OCI-LY3 (cell line): ENCODE results near the gene SF3A2.

Experiments used
- EZH2phosphoT487 ChIP-seq: fragments of 200-600 bp; shearing (Covaris generic); IDR thresholded peaks from 2 replicates; pipeline ENCODE4 v1.6.1; 2018; ENCODE audit warnings: antibody characterized with exemption, mixed run types, low read depth
- TF ChIP-seq, protein P1 (sequence below): fragments of 200-600, 300-600 bp; sonication (generic); IDR thresholded peaks from 2 replicates; pipeline ENCODE4 v1.5.1; 2014; ENCODE audit warnings: antibody characterized with exemption, low read length, low read depth

DNA sequence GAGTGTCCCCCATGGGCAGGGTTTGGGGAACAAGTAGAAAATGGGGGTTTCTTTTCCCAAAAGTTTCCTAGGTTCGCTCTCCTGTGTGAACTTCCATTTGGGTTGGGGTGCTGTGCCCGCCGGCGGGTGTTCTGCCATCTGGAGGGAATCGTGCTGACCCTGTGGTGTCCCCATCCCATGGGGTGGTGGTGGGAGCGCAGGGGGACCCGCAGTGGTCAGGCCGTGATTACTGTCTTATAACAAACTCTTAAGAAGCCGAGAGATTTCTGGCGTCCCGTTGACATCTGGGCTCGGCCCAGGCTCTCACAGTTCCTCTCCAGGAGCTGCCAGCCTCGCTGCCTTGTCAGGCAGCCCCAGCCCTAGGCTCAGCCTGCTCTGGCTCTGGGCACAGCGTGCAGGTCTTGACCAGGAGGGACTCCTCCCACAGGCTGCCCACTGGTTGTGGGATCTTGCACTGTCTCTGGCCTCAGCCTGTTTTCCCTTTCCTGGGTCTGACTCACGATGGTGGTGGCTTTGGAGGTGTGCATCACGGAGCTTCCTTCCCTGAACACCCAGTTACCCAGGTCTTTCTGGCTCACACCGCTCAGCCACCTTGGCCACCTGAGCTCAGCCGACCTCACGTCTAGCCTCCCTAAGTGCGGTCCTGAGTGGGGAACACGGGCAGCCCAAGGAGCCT lies 35.0 kb upstream of the SF3A2 start:
- TF ChIP-seq, protein P1, sequence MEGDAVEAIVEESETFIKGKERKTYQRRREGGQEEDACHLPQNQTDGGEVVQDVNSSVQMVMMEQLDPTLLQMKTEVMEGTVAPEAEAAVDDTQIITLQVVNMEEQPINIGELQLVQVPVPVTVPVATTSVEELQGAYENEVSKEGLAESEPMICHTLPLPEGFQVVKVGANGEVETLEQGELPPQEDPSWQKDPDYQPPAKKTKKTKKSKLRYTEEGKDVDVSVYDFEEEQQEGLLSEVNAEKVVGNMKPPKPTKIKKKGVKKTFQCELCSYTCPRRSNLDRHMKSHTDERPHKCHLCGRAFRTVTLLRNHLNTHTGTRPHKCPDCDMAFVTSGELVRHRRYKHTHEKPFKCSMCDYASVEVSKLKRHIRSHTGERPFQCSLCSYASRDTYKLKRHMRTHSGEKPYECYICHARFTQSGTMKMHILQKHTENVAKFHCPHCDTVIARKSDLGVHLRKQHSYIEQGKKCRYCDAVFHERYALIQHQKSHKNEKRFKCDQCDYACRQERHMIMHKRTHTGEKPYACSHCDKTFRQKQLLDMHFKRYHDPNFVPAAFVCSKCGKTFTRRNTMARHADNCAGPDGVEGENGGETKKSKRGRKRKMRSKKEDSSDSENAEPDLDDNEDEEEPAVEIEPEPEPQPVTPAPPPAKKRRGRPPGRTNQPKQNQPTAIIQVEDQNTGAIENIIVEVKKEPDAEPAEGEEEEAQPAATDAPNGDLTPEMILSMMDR = no peak
- no peak for TF ChIP-seq EZH2phosphoT487
